Mammary epithelial cell (primary cell): Measurements from ENCODE around the gene EXT2.

Experiments
- EZH2 ChIP-seq: IDR thresholded peaks from 2 replicates; pipeline ENCODE4 v1.6.1; 2012; ENCODE audit warnings: low read length, inconsistent platforms, borderline replicate concordance
- TF ChIP-seq, protein P1 (sequence below), 2 donors: IDR thresholded peaks in 1 of 2; conservative IDR thresholded peaks in 1 of 2; 2 replicates each; pipeline ENCODE4 v1.5.1; 2011 to 2012; ENCODE audit warnings: inconsistent platforms in 2 of 2, low read length in 2 of 2, mild to moderate bottlenecking in 2 of 2, control low read depth in 1 of 2, low read depth in 1 of 2; ENCODE audit not compliant: insufficient read depth in 1 of 2; ENCODE audit errors: extremely low read depth in 1 of 2

DNA sequence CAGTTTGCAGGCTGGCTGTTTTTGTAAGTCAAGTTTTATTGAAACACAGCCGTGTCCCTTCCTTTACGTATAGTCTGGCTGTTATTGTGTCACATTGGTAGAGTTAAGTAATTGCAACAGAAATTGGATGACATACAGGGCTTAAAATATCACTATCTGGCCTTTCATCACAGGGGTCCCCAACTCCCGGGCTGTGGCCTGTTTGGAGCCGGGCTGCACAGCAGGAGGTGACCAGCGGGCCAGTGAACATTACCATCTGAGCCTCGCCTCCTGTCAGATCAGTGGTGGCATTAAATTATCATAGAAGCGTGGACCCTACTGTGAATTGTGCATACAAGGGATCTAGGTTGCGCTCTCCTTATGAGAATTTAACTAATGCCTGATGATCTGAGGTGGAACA is 31.7 kb downstream of the EXT2 start:
- TF ChIP-seq, protein P1, sequence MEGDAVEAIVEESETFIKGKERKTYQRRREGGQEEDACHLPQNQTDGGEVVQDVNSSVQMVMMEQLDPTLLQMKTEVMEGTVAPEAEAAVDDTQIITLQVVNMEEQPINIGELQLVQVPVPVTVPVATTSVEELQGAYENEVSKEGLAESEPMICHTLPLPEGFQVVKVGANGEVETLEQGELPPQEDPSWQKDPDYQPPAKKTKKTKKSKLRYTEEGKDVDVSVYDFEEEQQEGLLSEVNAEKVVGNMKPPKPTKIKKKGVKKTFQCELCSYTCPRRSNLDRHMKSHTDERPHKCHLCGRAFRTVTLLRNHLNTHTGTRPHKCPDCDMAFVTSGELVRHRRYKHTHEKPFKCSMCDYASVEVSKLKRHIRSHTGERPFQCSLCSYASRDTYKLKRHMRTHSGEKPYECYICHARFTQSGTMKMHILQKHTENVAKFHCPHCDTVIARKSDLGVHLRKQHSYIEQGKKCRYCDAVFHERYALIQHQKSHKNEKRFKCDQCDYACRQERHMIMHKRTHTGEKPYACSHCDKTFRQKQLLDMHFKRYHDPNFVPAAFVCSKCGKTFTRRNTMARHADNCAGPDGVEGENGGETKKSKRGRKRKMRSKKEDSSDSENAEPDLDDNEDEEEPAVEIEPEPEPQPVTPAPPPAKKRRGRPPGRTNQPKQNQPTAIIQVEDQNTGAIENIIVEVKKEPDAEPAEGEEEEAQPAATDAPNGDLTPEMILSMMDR (conservative IDR thresholded peaks at IDR 0.05 in 1 of 2, IDR thresholded peaks at IDR 0.05 in 1 of 2; ENCODE audit: extremely low read depth in 1 of 2, insufficient read depth in 1 of 2, low read depth in 1 of 2, low read length in 2 of 2), result no peak
- TF ChIP-seq EZH2, result no peak
